A172 (cell line): ENCODE data around the gene SCAMP5. TPM values are rescaled to one million over a fixed set of nuclear protein-coding genes. Genes with fewer than 3 reads are reported as not detected.

ENCODE experiments used
- DNase-seq: peaks from one replicate; pipeline ENCODE4 v3.0.0-alpha.2; 2015; ENCODE audit warnings: low spot score
- total RNA-seq: library from RNA; depleted of rRNA; stranded (reverse); fragments of >200 nt; shearing (Covaris generic); gene quantifications from 2 replicates; pipeline ENCODE4 v1.2.3, GENCODE V29; 2014

The SCAMP5 gene
- total RNA-seq, 1 experiment from 2014 or later, result 4.7 TPM

DNA sequence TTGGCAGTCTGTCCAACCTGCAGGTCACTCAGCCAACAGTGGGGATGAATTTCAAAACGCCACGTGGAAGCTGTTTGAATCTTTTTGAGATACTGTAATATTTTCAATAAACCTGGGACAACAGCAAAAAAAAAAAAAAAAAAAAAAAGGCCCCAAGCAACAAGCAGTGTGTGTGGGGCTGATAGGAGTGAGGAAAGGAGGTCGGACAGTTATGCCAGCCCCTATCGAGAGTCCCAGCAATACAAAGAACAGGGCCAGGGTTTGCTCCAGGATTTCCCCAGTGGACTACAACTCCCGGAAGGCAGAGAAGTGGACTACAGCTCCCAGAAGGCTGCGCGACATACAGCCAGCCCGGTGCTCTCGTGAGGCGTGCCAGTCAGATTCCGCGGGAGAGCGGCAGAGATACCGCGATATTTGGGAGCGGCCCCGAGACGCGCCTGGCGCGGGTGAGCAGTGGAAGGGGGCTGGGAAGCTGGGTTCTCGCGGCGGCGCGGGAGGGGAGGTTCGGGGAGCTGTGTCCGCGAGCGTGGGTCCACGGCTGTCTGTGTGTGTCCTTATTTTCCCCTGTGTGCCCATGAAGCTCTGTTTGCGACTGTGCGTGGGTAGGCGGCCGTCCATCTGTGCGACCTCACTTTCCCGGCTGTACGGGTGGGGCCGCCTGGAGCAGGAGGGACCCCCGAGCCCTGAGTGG is 28.0 kb downstream of the SCAMP5 start, which contains the start of gene PPCDC:
TSS of gene PPCDC (plus strand) at position 410 of the 691 bp plus-strand sequence. CDS start 4,729 bp downstream, outside the sequence.
- DNase-seq, result peak; percentile 88

DNA sequence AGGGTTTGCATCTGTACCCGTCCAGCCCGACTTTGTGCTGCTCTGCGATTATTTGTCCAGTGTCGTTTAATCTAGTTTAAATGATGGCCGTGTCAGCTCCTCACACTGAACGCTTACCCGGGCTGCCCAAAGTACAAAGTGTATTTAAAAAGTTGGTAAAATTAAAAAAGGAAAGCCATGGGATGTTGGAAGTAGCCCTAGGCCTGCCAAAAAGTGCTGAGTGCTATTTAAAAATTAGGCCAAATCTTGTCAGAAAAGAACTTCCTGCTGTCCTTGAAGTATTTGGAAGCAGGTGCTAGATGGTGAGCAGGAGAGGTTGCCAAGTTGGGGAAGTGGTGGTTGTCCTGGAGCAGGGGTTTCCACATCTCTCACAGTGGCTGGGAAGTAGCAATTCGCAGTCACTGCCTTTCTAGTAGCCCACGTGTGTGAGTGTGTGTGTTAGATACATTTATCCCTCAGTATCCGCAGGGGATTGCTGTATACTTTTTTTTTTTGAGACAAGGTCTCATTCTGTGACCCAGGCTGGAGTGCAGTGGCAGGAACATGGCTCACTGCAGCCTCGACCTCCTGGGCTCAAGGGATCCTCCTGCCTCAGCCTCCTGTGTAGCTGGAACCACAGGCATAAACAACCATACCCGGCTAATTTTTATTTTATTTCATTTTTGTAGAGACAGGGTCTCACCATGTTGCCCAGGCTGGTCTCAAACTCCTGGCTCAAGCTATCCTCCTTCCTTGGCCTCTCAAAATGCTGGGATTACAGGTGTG is 28.7 kb downstream of the SCAMP5 start:
- DNase-seq, result peak; percentile 50

DNA sequence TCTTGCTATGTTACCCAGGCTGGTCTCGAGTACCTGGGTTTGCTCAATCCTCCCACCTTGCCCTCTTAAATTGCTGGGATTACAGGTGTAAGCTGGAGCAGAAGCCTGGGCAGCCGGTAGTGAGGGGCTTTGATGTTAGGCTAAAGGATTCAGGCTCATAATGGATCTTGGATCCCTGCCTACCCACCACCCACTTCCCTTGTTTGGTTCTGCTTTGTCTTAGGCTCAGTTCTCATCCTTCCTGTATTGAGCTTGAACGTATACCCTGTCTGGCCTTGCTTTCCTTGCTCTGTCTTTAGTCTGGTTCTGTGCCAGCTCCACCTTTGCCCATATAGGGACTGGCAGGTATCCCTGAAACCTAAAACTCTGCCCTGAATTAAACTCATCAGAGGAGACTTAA is 29.7 kb downstream of the SCAMP5 start:
- DNase-seq, result no peak

DNA sequence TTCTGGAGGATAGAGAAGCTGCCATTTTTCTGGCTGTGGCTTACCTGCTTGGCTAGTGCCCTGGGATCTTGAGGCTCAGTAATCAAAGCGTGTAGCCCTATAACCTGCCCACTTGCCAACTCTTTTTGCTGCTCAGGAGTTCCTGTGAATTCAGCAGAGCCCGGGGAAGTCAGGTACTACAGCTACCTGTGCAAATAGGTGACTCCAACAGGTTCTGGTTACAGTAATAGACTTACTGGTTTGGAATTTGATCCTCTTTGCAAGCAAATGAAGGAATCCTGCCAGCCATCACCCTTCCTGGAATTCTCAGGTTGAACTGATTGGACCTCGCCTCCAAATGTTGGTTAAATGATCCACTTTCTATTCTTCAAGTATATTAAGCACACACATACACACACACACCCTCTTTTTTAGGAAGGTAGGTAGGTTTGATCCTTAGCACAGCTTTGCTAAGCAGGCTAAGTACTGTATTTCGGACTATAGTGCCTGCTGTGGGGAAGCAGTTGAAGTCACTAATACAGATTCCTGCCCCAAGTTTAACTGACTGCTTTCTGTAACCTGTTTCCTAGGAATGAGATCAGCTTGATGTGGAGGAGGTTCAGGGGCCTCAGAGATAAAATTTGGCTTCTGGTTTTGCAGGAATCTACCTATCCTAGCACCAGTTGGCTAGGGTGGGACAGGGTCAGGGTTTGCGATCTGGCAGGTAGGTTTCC is 30.3 kb downstream of the SCAMP5 start:
- no peak for DNase-seq

DNA sequence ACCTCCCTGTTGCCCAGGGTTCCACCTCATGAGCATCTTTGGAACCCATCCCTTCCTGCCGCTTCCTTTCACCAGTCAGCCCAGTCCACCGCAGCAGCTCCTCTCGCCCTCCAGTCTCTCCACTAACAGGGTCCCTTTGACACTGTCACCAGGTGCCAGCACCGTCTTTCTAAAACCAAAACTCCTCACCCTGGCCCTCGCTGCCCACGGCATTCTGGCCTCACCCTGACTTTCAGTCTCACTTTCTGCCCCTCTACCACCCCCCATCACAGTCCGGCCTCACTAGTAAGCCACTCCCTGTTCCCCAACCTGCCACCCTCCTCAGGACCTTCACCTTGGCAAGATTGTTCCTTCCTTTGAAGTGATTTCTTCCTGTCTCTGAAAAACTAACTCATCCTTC is 32.2 kb downstream of the SCAMP5 start:
- no peak for DNase-seq

DNA sequence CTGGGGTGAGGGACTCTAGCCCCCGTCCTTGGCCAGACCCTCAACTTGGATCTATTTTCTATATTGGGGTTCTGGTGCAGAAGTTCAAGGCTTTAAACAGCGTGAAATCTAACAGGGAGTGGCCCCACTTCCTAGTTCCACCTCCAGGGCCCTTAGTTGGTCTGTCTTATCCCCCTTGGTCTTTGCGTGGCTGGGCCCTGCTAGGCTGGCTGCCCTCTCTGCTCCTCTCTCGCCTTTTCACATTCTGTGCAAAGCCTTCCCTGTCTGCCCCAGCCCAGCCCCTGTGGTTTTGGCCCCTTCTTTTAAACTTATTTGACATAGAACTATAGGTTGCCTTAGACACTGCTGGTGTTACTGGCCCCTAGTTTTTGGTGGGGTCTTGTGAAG is 33.6 kb downstream of the SCAMP5 start:
- DNase-seq, result no peak

DNA sequence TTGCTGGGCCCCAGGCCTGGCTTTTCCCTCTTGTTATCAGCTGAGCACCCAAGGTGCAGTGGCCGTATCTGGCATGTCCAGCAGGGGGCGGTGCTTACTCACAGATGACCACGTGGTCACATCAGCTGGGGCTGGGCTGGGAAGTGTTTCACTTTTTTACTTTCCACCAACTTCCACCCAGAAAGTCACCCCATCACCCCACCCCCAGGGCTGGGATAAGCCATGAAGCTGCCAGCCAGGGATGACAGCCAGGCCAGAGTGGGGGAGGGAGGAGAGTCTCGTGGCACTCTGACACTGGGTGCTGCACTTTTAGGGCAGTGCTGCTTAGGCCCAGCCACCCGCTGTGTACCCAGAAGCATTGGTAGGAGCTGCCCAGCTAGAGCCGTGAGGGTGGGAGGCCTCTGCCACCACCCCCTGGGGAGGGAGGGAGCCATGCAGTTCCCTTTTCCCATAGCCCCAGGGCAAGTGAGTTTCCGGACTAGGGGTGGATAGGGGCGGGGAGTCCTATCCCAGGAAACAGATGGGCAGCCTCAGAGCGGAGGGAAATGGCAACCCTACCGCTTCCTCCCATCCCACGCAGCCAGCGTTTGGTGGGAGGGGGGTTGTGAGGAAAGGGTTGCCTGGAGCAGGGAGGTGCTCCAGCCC is 34.1 kb downstream of the SCAMP5 start:
- peak; percentile 93 for DNase-seq

DNA sequence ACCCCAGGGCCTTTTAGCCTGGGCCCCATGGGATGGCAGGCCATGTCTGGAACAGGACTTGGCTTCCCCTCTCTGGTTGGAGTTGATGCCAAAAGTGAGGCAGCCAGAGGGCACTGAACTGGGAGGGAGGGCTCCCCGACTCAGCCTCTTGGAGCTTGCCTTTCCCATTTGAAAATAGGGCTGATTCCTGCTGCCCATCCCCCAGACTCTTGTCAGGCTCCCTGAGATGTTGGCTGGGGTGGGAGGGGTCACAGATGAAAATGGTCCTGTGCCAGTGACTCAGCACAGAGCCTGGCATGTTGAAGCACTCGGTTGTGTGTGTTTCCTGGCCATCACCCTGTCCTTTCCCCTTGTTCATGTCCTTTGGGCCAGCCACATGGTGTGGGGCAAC is 34.7 kb downstream of the SCAMP5 start:
- DNase-seq, result peak; percentile 67

DNA sequence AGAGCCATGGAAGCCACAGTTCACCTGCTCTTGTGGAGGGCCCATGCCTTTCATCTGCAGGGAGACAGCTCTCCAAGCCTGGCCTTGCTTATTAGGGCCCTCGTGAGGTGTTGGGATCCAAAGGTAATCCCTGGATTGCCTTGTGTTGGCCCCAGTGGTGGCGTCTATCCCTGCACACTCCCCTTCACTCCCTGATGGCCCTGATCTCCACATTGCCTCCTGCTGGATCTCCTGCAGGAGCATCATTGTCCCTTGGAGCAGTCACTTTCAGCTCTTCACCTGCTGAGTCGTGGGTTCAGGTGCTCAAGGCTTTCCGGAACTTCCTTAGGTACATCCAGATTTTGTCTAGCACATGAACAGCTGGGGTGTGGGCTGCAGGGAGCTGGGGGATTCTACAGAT is 35.1 kb downstream of the SCAMP5 start:
- no peak for DNase-seq

DNA sequence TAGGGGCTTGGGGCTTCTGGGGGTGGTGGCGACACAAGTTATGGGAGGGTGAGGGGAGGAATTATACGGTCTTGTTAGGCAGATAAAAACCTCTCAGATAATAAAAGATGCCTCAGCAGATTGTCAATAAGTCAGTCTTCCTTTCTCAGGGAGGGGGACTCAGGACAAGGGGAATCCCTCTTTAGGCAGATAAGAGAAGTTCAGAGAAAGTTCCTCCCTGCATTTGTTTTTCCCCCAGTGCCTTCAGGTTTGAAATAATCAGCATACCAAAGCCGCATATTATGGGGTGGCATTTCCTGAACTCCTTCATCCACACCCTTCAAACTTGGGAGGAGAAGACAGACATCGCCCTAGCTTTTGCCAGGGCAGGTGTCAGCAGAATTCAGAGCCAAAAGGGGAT is 36.5 kb downstream of the SCAMP5 start:
- peak; percentile 64 for DNase-seq

DNA sequence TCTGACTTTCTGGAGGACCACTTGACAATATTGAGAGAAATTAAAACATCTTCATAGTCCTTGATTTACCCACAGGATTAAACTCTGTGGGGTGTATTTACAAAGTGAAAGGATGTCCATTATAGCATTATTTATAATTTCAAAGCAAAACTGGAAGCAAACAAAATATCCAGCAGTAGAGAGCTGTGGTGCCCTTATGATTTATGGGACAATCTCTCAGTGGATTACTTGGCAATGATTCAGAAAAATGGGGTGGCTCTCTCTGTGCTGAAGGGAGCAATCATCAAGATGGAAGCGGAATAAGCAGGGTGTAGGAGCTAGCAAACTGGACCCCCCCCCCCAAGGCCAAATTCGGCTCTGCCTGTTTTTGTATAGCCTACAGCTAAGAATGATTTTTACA is 37.0 kb downstream of the SCAMP5 start:
- DNase-seq, result no peak

DNA sequence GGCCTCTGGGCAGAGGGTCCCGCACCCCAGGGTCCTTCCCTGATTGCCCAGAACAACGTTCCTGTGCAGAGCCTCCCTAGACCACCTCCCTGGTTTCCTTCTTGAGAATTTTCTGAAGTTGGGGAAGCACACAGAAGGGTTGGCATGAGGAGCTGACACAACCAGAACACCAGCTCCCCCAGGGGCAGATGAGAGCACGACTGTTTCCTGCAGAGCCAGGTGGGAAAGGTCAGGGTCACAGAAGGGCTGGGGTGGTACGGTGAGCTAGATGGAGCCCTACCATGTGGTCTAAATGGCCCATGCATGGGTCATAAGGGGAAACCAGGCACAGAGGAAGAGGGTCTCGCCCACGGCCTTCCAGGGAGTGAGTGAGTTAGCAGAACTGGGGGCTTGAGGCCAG is 38.4 kb downstream of the SCAMP5 start:
- DNase-seq, result no peak

DNA sequence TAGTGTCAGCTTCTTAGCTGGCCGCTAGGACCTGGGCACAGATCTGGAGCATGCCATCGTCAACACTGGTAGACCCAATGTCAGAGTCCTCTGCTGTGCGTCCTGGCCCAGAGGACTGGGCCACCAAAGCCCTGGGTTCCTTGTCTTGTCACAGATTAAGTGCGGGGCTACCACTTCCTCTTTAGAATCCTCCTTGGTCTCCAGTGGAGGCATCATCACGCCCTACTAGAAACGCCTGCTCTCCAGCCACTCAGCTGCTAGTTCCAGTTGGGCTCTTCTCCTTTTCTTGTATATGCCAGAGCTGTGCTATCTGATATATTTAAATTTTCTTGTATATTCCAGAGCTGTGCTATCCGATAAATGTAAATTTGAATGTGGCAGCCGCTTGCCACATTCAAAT is 39.3 kb downstream of the SCAMP5 start:
- no peak for DNase-seq

DNA sequence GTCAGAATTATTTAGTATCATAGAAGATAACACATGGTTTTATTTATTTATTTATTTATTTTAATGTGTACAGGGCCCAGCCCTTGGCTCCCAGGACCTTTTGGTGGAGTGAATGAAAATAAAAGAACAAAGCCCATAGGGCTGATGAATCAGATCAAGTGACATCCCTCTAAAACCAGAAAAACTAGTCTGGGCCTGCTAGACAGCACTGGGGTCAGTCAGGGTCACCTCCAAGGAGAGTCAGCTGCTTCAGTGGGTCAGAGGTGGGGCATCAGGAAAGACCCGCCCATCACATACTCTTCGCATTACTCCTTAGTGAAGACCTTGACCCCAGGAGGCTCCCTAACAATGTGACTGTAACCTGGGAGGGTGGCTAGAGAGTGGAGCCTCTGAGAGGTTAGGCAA is 40.9 kb downstream of the SCAMP5 start:
- peak; percentile 65 for DNase-seq

DNA sequence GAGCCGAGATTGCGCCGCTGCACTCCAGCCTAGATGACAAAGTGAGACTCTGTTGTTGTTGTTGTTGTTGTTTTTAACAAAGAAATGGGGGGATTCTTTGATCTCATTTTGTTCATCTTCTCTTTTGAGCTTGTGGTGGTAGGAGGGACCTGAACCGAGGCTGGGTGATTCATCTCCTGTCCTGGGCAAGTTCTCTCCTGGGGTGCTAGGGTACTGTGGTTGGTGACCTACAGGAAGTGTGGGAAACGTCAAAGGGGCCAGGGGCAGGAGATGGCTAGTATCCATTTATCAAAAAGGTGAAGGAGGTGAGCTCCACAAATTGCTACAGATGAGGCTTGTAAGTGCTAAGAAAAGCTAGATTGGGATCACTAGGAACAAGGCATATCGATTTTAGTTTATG is 42.3 kb downstream of the SCAMP5 start:
- peak; percentile 17 for DNase-seq

DNA sequence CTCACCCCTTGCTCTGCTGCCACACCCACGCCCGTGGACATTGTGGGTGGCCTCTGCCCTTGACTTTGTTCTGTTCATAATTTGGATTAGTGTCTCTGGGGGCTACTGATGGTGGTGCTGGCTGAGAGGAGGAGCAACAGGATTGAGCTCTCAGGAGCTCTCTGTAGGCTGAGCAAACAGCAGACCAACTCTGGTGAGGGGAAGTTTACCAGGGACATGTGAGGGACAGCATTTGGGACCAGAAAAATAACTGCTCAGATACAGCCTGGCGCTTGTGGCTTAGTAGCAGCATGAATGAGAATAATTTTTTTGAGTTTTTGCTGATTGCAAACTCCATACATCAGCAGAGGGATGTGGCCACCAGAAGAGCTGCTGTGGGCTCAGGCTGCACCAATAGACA is 42.9 kb downstream of the SCAMP5 start:
- no peak for DNase-seq

DNA sequence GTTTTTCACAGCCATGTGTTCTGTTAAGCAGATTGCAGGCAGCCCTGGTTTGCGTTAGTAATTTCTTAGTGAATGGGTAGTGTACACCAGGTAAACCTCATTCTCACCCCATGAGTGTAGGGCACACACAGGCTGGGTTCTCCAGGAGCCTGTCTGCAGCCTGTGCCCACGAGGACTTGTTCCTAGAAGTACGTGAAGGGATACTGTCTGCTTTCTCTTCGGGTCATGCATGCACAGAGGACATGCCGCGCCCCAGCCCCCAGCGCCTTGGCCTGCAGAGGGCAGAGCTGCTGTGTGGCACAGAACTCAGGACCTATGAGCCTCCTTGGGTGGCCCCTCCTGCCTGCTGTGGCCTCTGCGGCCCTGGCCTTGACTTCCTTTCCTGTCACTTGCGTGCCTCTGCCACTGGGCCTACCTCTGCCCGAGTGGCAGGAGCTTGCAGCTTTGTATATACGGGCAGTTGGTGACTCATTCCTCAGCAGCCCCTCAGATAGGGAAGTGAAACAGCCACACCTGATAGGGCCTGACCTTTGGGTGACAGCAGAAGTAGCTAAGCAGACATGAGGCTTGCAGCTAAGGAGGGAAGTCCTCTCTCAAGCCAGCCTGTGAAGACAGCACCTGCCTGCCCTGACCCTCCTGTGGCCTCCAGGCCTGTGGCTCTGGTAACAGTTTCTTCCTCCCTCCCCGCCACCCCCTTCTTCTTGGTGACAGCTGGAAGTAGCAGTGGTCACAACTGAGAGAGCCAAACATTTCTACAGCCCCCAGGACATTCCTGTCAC is 47.6 kb downstream of the SCAMP5 start:
- DNase-seq, result peak; percentile 73

DNA sequence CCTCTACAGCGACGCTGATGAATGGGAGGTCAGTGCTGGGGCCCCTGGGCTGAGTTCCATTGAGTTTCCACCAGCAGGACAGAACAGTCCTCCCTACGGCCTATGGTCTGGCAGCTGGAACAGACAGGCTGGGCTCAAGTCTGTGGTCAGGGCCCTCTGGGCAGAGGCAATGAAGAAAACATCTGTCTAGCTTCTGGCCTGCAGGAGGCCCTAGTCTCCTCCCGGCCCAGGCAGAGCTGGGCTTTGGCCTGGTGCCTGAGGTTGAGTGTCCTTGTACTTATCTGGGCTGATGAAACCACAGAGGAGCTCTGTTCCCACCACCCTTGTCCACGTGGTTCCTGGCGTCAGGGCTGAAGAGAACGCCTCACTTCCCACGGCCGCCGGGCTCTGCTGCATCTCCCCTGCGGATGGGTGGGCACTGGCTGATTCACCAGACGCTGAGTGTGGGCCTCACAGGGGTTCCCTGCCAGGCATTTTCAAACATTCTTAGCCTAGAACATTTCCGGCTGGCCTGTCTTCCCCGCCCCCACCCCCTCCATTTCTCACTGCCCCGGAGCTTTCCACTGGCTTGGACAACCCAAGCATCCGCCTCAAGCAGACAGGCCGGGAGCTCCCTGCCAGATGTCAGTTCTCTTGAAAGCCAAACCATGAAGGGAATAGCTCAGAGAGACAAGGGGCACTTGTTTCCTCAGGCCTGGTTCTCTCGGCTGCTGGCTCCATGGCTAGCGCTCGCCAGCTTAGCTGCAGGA is 48.3 kb downstream of the SCAMP5 start:
- DNase-seq, result peak; percentile 98

DNA sequence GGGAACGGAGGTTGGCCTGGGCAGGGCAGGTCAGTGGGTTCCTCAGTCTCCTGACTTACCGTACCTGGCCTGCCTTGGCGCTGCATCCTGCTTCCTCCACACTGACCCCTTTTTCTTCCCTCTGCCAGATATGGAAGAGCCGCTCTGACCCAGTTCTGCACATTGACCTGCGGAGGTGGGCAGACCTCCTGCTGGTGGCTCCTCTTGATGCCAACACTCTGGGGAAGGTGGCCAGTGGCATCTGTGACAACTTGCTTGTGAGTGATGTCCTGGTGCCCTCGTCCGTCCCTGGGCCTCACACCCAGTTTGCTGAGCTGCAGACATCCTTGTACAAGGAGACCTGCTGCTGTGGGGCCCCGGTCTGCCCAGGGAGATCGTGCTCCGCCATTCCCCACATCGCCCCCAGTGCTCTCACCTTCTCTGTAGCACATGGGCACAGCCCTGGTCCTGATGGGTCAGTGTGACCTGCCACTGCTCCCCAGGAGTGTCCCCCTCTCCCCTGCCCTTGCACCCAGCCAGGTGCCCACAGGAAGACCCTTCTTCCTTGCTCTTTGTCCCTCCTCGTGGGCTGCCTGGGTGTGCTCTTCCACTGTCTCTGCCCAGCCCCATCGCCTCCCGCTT is 49.0 kb downstream of the SCAMP5 start:
- DNase-seq, result no peak

DNA sequence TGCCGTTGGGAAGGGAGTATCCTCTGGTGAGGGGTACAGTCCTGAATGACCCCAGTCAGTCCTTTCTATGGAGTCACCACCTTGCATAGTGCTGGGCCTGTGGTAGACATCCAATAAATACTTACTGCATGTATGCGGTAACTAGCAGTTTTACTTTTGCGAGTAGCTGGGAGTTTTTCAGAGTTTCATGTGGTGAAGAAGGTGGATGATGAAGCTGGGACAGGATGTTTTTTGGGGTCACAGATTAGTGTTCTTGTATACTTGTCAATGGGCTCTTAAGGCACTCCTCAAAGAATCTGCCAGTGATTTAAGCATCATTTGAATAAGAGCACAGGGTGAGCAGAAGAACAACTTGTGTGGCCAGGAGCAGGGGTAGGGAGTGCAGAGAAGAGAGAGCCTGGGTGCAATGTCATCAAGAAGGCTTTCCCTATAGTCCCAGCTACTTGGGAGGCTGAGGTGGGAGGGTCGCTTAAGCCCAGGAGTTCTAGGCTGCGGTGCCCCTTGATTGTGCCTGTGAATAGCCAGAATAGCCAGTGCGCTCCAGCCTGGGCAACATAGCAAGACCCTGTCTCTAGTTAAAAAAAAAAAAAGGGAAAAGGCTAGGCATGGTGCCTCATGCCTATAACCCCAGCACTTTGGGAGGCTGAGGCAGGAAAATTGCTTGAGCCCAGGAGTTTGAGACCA is 50.1 kb downstream of the SCAMP5 start:
- DNase-seq, result no peak
